ENCODE results near the gene TBC1D3G. TPM values are rescaled to one million over a fixed set of nuclear protein-coding genes. Genes with fewer than 3 reads are reported as not detected.
"Not testable (repeated sequence)": the region's sequence is repeated elsewhere in the genome, so short reads cannot be mapped to it uniquely, and the experiment has no call there.

Gene TBC1D3G
- not detected in 2 replicates for total RNA-seq (2012; rRNA removed)
- not detected in 2 replicates for polyA plus RNA-seq (2012; rRNA removed)
- not detected in 2 replicates for polyA plus RNA-seq (2012; cell fraction: cytosol; rRNA removed)
- polyA plus RNA-seq (2012; cell fraction: nucleus; rRNA removed; ENCODE audit: low replicate concordance): not detected in 2 replicates
- percentile 3 among the genes with signal in this experiment for Bru-seq, nascent RNA
- percentile 5 among the genes with signal in this experiment for BruChase-seq, experiment 1, labeled RNA remaining after a 6-hour chase
- BruChase-seq, experiment 2, labeled RNA remaining after a 2-hour chase: percentile 11 among the genes with signal in this experiment
- long read RNA-seq: 0 reads

- H3K4me1 ChIP-seq (ENCODE audit: control insufficient read depth, insufficient read depth, low read length); H3K23ac ChIP-seq (ENCODE audit: low read depth, low read length); H3K4ac ChIP-seq (ENCODE audit: low read depth, low read length); H2AK9ac ChIP-seq (replicated peaks; ENCODE audit: low read depth, low read length, poor library complexity); H4K8ac ChIP-seq (ENCODE audit: low read depth in 2 of 2, low read length in 2 of 2); H4K5ac ChIP-seq (ENCODE audit: low read depth, low read length); dilution Hi-C loops (cut with HindIII; ENCODE audit: low sequenced_read_pairs, unreplicated experiment); H3K9ac ChIP-seq (ENCODE audit: low read depth, low read length); BruUV-seq (replicated peaks); POLR2A ChIA-PET (ENCODE audit: unreplicated experiment); H4K91ac ChIP-seq (ENCODE audit: insufficient read depth, low read depth, low read length); H3K18ac ChIP-seq (ENCODE audit: low read depth, low read length); H4K20me1 ChIP-seq (ENCODE audit: insufficient read depth, low read length); ATAC-seq (ENCODE audit: low read depth); H2AK5ac ChIP-seq (ENCODE audit: low read depth, low read length); H3K79me1 ChIP-seq (ENCODE audit: low read depth in 1 of 2, low read length in 2 of 2); intact Hi-C loops (cut with micrococcal nuclease); DNase-seq; H3K4me3 ChIP-seq (ENCODE audit: insufficient read depth, low read depth, low read length); H3K56ac ChIP-seq (ENCODE audit: extremely low read depth, insufficient read depth, low read length); H3K9me1 ChIP-seq (ENCODE audit: insufficient read depth, low read length); H2AFZ ChIP-seq (replicated peaks; ENCODE audit: low read length, poor library complexity); H3K9me3 ChIP-seq (ENCODE audit: control insufficient read depth, insufficient read depth, low read length); H2BK5ac ChIP-seq (ENCODE audit: low read depth, low read length, poor library complexity, severe bottlenecking); H2BK20ac ChIP-seq (ENCODE audit: low read depth, low read length); CTCF ChIA-PET; H2BK15ac ChIP-seq (ENCODE audit: low read depth, low read length); H3K36me3 ChIP-seq (ENCODE audit: control insufficient read depth, insufficient read depth, low read length); H3K27ac ChIP-seq (ENCODE audit: insufficient read depth, low read length); H3K4me2 ChIP-seq (ENCODE audit: low read depth, low read length); H3K27me3 ChIP-seq (ENCODE audit: control insufficient read depth, insufficient read depth, low read length); in situ Hi-C loops (cut with MboI; ENCODE audit: low sequenced_read_pairs); H2BK120ac ChIP-seq (ENCODE audit: low read depth, low read length); H3K14ac ChIP-seq (replicated peaks; ENCODE audit: low read depth, low read length): not testable (repeated sequence)
- WGBS, 2 experiments (ENCODE audit: extremely low coverage in 2 of 2, insufficient read length in 1 of 2): no CpG with 5 or more reads among the region's 9 CpGs
Measured at GRCh38 chr17:36323584-36323983, at the start of gene TBC1D3G. Gene TBC1D3G, plus strand, starts transcription at chr17:36323884. Its CDS starts 1,528 bp downstream, at chr17:36325412.

GRCh38 chr17:36283256-36283655 is 40.4 kb upstream of the TBC1D3G start:
- H3K27me3 ChIP-seq (ENCODE audit: control insufficient read depth, insufficient read depth, low read length); H2AFZ ChIP-seq (replicated peaks; ENCODE audit: low read length, poor library complexity); H3K18ac ChIP-seq (ENCODE audit: low read depth, low read length); H4K5ac ChIP-seq (ENCODE audit: low read depth, low read length); H2BK120ac ChIP-seq (ENCODE audit: low read depth, low read length); H3K9me3 ChIP-seq (ENCODE audit: control insufficient read depth, insufficient read depth, low read length); H4K20me1 ChIP-seq (ENCODE audit: insufficient read depth, low read length); H3K4me3 ChIP-seq (ENCODE audit: insufficient read depth, low read depth, low read length); H2BK5ac ChIP-seq (ENCODE audit: low read depth, low read length, poor library complexity, severe bottlenecking); H3K27ac ChIP-seq (ENCODE audit: insufficient read depth, low read length); H4K91ac ChIP-seq (ENCODE audit: insufficient read depth, low read depth, low read length); H3K9ac ChIP-seq (ENCODE audit: low read depth, low read length); H2AK5ac ChIP-seq (ENCODE audit: low read depth, low read length); H3K4ac ChIP-seq (ENCODE audit: low read depth, low read length); DNase-seq; intact Hi-C loops (cut with micrococcal nuclease); H3K79me1 ChIP-seq (ENCODE audit: low read depth in 1 of 2, low read length in 2 of 2); H3K4me2 ChIP-seq (ENCODE audit: low read depth, low read length); in situ Hi-C loops (cut with MboI; ENCODE audit: low sequenced_read_pairs); POLR2A ChIA-PET (ENCODE audit: unreplicated experiment); CTCF ChIA-PET; H4K8ac ChIP-seq (ENCODE audit: low read depth in 2 of 2, low read length in 2 of 2); H2BK20ac ChIP-seq (ENCODE audit: low read depth, low read length); BruUV-seq (replicated peaks); H3K23ac ChIP-seq (ENCODE audit: low read depth, low read length); H3K9me1 ChIP-seq (ENCODE audit: insufficient read depth, low read length); H2BK15ac ChIP-seq (ENCODE audit: low read depth, low read length); H3K36me3 ChIP-seq (ENCODE audit: control insufficient read depth, insufficient read depth, low read length); H3K14ac ChIP-seq (replicated peaks; ENCODE audit: low read depth, low read length); H2AK9ac ChIP-seq (replicated peaks; ENCODE audit: low read depth, low read length, poor library complexity); dilution Hi-C loops (cut with HindIII; ENCODE audit: low sequenced_read_pairs, unreplicated experiment); H3K56ac ChIP-seq (ENCODE audit: extremely low read depth, insufficient read depth, low read length); H3K4me1 ChIP-seq (ENCODE audit: control insufficient read depth, insufficient read depth, low read length): not testable (repeated sequence)
- ATAC-seq (ENCODE audit: low read depth): peak; percentile 78
- WGBS, 2 experiments (ENCODE audit: extremely low coverage in 2 of 2, insufficient read length in 1 of 2): no CpG with 5 or more reads among the region's 1 CpG
